Fibroblast of lung (primary cell): ENCODE results near the gene LONP2.

Experiments used
- CTCF ChIP-seq, 2 donors: IDR thresholded peaks in 1 of 2; conservative IDR thresholded peaks in 1 of 2; 1 replicate in 1 of 2; 2 replicates in 1 of 2; pipeline ENCODE4 v1.5.1; 2011 to 2012; ENCODE audit warnings: low read length in 2 of 2, control low read depth in 1 of 2, inconsistent platforms in 1 of 2, low read depth in 1 of 2, mild to moderate bottlenecking in 1 of 2
- EZH2 ChIP-seq: IDR thresholded peaks from 2 replicates; pipeline ENCODE4 v1.5.1; 2012; ENCODE audit warnings: low read length, control low read depth, mild to moderate bottlenecking; ENCODE audit errors: missing control alignments

- TF ChIP-seq CTCF (conservative IDR thresholded peaks at IDR 0.05 in 1 of 2, IDR thresholded peaks at IDR 0.05 in 1 of 2; ENCODE audit: low read depth in 1 of 2, low read length in 2 of 2) (no peak), EZH2 (no peak)
These were observed 3.2 kb downstream of the LONP2 start, which contains the start of gene ABCC11 for GRCh38 chr16:48247311-48247710.
